GM19240 (cell line): ENCODE measurements around the gene LRRC75B.
"Not testable (repeated sequence)": the region's sequence is repeated elsewhere in the genome, so short reads cannot be mapped to it uniquely, and the experiment has no call there.

Experiments used
- DNase-seq: peaks from one replicate; pipeline ENCODE4 v3.0.0; 2011; ENCODE audit warnings: low spot score; ENCODE audit not compliant: insufficient read length

Gene LRRC75B, protein sequence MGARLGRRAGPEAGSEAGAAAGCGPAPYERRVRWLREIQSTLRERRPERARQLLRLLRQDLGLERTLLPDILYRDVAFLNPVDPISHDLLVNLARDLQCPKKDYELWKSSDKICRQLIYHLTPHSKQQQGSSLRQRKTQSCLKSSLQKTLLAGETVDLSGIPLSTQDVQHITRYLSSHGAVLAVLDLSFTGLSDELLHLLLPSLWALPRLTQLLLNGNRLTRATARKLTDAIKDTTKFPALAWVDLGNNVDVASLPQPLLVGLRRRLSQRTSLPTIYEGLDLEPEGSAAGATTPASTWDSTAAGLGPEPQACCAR

DNA sequence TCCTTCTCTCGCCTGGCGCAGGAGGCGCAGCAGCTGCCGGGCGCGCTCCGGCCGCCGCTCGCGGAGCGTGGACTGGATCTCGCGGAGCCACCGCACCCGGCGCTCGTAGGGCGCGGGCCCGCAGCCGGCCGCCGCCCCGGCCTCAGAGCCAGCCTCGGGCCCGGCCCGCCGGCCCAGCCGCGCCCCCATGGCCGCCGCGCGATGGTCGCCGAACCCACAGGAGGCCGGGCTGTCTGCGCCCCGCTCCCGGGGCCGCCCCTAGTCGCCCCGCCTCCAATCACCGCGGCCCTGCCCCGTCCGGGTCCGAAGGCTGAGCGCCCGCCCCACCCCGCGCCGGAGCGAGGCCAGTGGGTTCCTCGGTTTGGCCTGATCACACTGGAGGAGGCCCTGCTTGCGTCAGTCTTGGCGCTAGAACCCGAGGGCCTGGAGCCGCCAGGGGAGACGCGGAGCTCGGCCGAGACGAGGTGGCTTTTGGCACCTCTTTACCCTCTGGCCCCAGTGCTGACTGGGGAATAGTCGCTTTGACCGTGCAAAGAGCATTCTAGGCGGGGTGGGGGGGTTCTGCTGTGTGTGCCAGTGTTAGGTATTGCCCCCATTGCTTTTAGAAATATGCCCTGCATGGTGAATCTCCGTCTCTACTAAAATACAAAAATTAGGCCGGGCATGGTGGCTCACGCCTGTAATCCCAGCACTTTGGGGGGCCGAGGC, at the start of gene LRRC75B:
Gene LRRC75B (minus strand): TSS at position 223 of the 708 bp plus-strand sequence. CDS start 34 bp downstream, at position 189.
- peak; percentile 68 for DNase-seq

DNA sequence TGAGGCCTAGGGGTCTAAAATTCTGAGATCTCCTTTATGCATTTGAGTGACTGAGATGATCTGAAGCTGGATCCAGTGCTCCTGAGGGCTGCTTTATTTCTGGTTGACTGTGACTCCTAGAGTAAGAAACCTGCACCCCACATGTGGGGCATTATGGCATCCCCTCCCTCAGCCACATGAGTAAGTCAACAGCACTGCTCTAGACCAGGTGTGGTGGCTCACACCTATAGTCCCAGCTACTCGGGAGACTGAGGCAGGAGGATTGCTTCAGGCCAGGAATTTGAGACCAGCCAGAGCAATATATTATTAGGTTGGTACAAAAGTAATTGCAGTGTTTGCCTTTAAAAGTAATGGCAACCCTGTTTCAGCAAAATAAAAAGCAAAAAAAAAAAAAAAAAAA, 49.4 kb upstream of the LRRC75B start:
- DNase-seq = not testable (repeated sequence)

DNA sequence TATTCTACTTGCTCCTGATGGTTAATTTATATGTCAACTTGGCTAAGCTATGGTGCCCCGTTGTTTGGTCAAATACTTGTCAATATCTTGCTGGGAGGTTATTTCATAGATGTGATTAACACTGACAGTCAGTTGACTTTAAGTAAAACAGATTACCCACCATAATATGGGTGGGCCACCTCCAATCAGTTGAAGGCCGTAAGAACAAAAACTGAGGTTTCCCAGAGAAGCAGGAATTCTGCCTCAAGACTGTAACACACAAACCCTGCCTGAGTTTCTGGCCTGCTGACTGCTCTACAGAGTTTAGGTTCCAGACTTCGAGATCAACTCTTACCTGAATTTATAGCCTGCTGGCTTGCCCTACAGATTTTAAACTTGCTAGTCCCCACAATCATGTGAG, 43.6 kb upstream of the LRRC75B start:
- not testable (repeated sequence) for DNase-seq

DNA sequence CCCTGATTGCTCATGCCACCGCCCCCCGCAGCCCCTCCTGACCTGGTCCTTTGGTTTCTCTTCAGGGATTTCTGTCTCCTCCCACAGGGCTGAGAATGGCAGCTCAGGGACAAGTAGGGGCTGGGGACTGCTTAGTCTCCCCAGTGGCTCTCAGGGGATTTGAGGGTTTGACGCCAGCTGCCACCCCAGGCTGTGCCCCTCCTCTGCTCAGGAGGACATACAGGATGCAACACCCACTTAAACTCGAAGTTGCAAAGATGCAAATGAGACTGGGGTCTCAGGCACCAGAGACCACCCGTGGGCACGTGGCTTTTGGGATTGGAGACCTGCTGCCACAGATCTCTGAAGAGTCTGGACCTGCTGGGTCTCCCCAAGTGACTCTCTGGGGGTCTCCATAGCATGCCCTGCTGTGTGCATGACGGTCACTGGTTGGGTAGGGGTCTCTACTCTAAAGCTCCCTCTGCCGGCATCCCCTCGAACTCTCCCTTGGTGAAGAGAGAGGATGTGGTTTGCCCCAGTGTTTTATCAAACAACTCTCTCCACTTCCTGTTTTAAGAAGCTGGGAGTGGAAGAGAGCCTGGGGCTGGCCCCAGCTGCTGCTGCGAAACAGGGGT, 42.0 kb upstream of the LRRC75B start:
- not testable (repeated sequence) for DNase-seq

DNA sequence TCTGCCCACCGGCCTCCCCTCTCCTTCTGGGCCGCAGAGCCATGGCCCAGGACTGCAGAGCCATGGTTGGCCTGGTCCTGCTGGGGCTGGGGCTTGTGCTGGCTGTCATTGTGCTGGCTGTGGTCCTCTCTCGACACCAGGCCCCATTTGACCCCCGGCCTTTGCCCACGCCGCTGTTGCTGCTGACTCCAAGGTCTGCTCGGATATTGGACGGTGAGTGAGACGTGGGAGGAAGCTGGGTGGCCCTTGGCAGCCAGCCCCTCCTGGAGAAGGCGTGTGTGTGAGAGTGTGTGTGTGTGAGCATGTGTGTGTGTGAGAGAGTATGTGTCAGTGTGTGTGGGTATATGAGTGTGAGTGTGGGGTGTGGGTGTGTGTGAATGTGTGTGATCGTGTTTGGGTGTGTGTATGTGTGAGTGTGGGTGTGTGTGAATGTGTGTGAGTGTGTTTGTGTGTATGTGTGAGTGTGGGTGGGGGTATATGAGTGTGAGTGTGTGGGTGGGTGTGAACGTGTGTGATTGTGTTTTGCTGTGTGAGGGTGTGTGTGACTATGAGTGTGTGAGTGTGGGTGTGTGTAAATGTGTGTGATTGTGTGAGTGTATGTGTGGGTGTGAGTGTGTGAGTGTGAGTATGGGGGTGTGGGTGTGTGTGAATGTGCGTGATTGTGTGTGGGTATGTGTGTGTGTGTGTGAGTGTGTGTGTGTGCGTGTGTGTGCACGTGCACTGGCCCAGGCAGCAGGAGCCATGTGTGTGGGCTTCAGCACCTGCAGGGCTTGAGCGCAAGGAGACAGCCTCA, 40.6 kb upstream of the LRRC75B start:
- DNase-seq = not testable (repeated sequence)

DNA sequence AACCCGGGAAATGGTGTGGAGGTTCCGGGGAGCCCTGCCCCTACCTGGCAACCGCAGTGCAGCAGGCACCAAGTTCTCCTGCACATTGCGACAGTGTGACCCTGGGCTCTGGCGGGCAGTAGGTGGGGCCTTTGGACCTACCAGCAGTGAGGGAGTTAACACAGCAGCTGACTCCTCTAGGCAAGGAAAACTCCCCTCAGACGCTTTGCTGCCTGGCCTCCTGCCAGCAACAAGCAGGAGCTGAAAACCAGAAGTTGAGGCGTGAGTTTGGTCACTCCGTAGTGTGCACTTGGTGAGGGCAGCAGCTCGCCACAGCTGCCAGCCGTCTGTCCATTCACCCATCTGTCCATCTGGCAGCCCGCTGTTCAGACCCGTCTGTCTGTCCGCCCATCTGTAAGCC, 39.8 kb upstream of the LRRC75B start:
- DNase-seq = not testable (repeated sequence)

DNA sequence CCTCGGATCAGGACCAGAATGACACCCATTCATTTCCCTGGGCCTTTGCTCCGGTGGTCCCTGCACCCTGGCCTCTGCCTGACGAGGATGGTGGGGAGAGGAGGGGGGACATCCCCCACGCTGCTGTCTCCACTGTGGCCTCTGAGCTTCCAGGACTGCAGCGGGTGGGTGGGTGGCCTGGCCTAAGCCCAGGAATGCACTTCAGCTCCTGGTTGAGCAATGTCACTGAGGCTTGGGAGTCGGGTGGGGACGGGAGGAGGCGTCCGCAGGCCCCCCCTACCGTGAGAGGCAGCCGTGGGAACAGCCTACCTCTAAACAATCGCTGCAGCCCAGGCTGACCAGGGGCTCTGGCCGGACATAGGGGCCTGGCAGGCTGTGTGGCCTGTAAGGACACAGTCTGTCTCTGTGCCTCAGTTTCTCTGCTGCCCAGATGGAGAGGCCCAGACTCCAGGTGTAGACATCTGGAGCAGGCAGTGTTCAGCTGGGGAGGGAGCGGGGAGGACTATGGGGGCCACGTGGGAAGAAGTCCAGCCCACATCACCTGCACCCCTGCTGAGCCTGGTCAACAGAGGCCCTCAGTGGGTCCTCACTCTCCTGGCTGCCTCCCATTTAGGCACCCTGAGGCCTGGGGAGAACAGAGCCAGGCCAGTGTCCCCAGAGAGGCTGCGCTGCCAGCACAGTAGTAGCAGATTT, 38.7 kb upstream of the LRRC75B start:
- not testable (repeated sequence) for DNase-seq

DNA sequence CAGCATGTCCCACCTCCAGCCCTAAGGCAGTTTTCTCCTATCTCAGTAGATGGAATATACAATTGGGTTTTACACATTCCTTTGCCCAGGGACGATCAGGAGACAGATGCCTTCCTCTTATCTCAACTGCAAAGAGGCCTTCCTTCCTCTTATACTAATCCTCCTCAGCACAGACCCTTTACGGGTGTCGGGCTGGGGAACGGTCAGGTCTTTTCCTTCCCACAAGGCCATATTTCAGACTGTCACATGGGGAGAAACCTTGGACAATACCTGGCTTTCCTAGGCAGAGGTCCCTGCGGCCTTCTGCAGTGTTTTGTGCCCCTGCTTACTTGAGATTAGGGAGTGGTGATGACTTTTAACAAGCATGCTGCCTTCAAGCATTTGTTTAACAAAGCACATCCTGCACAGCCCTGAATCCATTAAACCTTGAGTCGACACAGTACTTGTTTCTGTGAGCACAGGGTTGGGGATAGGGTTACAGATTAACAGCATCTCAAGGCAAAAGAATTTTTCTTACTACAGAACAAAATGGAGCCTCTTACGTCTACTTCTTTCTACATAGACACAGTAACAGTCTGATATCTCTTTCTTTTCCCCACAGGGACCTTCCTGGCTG, 38.0 kb upstream of the LRRC75B start:
- not testable (repeated sequence) for DNase-seq

DNA sequence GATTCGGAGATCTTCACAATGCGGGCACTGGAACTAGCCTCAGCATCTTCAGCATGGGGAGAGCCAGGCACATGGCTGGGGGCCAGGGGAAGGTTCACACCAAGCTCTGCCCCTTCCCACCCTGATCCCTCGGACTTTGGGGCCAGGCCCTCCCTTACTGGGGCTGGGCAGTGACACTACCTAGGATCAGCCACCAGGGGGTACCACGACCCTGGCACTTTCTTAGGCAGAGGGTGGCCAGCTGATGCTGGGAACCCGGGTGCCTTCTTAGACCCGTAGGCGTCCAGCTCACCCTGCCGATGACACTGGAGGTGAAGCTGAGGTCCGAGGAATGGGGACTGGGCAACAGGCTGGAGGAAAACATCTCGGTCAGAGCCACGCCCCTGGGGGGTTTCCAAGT, 36.2 kb upstream of the LRRC75B start:
- DNase-seq = not testable (repeated sequence)

DNA sequence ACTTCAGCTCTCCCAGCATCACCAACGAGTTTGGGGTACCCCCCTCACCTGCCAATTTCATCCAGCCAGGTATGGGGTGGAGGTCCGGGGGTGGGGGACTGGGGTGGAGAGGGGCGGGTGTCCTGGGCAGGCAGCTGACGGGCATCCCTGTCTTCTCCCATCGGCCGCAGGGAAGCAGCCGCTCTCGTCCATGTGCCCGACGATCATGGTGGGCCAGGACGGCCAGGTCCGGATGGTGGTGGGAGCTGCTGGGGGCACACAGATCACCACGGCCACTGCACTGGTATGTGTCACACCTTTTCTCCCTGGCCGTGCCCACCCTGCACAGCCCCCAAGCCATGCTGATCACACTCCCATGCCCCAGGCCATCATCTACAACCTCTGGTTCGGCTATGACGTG, 35.0 kb upstream of the LRRC75B start:
- DNase-seq = not testable (repeated sequence)

DNA sequence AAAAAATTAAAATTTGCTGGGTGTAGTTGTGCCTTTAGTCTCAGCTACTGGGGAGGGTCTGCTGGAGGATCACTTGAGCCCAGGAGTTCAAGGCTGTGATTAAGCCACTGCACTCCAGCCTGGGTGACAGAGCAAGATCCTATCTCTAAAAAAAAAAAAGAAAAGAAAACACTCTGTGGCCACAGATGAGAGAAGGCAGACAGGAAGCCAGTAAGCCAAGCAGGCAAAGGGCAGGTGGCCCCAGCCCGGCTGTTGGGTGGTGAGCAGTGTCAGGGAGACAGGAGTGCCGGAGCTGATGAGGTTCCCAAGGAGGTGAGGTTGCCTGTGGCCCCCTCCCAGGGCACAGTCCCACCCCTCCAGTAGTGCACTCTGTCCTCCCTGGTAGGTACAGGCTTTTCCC, 29.7 kb upstream of the LRRC75B start:
- DNase-seq = not testable (repeated sequence)

DNA sequence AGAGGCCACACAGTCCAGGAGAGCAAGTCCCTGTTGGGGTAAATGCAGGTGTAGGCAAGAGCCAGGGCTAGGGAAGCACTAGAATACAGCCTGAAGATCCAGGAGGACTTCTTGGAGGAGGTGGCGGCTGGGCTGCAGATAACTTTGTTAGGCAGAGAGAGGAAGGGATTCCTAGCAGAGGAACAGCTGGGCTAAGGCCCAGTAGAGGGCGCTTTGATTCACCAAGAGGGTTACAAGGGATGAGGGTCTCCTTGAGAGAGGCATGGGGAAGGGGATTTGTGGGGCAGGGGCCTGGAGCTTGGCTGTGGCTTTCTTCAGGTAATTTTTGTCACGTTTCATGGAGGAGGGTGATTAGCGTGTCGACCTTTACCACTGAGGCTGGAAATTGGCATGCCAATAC, 28.4 kb upstream of the LRRC75B start:
- not testable (repeated sequence) for DNase-seq

DNA sequence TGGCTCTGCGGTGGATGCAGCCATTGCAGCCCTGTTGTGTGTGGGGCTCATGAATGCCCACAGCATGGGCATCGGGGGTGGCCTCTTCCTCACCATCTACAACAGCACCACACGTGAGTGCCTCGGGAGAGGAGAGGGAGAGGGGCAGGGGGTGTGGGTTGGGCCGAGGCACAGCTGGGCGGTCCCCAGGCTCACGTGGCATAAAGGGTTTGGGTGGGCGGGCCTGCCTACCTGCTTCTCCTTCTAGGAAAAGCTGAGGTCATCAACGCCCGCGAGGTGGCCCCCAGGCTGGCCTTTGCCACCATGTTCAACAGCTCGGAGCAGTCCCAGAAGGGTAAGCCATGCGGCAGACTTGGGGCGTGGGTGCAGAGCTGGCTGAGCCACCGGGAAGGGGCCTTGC, 21.9 kb upstream of the LRRC75B start:
- DNase-seq = not testable (repeated sequence)

DNA sequence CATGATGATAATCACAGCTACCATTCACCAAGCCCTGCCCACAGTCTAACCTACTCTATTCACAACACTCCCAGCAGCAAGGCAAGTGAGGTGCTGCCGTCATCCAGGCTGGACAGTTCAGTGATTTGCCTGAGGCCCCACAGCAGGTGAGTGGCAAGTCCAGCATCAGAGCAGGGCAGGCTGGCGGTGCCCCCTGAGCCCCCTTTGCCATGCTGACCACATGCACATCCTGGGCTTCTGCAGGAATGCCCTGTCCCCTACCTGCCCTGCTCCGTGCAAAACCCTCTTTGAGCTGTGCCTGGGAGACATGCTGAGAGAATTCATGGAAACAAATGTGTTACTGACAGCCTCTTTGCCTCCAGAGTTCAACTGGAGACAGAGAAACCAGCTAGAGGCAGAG, 17.0 kb upstream of the LRRC75B start:
- DNase-seq = not testable (repeated sequence)

DNA sequence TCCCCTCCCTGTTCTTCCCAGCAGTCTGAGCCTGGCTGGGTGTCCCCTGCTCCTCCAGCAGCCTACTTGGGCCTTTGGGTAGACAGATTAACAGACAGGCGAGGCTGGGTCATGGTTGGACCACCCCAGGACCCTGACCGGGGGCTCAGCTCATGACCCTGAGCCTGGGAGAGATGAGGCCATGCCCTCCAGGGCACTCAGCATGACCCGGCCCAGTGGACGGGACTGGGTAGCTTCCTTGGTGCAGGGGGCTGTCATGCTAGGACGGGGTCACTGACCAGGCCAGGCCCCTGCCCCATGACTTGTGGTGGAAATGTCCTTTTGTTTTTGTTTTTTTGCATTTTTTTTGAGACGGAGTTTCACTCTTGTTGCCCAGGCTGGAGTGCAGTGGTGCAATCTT, 15.5 kb upstream of the LRRC75B start:
- not testable (repeated sequence) for DNase-seq

DNA sequence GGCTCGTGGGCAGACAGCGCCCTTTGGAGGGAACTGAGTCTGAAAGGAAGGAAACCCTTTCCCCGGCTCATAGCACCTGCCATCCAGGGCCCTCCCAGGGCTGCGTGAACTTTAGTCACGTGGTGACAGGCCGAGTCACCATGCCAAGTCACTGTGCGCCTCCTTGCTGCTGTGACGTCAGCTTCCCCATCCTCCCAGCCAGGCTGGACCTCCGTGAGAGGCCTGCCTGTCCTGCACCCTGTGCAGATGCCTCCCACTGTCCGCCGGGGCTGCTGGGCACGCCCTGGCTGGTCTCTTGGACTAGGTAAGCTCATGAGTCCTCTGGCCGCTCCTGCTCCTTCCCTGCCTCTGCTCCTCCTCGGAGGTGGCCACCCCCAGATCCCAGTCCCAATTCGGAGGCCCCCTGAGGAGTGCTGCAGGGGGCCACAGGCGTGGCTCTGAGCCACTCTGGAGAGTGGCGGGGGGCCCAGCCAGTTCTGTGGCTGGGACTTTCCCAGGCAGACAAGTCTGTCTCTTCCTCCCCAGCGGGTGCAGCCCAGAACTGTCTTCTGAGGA, 14.6 kb upstream of the LRRC75B start:
- DNase-seq = peak; percentile 45

DNA sequence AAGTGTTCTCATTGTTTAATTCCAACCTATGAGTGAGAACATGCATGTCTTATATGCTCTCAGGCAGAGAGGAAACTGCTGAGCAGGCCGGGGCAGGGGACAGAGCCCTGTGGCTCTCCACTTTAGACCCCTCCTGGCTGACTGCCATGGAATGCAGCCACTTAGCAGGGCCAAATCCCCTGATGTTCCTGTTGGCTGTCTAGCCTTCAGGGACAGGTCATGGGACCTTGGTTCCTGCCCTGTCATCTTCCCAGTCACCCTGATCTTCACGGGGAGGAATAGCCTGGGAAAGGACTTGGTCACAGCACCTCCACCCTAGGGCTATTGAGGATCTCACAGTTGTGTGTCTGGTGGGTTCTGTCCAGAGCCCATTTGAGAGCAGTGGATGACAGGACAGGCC, 13.5 kb upstream of the LRRC75B start:
- DNase-seq = not testable (repeated sequence)

DNA sequence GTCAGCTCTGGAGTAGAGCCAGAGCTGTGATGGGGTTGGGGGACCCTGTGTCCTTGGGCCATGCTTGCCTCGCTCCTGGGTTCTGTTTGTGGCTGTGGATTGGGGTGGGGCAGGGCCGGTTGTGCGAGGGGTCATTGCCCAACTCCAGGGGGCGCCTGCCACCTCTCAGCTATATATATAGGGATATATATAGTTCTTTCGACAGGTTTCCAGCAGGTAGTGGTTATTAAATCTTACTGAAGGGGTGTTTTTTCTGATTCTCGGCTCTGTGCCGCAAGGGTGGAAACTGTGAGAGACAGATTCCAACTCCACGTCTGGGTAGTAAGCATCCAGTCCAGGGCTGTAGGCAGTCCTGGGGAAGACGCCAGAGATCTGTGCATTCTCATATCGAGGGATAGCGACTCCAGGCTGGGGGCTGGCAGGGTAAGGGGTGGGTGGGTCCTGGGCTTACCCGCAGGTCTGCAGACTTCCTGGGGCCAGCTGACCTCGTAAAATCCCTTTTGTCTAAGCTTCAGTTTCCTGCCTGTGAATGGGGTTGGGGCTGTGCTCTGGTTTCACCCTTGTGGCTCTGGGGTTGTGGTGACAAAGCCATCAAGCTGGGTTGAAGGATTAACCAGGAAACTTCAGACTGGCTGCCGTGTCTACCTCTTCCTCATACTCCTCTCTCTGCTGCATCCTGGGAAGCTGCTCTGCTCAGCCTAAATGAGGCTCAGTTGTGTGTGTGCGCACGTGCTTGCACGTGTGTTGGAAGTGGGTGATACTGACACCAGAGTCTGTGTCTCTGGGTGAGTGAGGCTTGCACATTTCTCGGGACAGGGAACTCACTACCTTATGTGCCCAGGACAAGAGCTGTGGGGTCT, 11.1 kb upstream of the LRRC75B start:
- DNase-seq = not testable (repeated sequence)
